Gastroesophageal sphincter (tissue), 4 donors: Measurements from ENCODE around the gene ANKRD9. TPM values are rescaled to one million over a fixed set of nuclear protein-coding genes. Genes with fewer than 3 reads are reported as not detected.
"Not testable (repeated sequence)": the region's sequence is repeated elsewhere in the genome, so short reads cannot be mapped to it uniquely, and the experiment has no call there.

Experiments
- ATAC-seq: fragments of 150-250 bp; one replicate; pipeline ENCODE4 v1.9.1; 2016; ENCODE audit warnings: mild to moderate bottlenecking, moderate library complexity
- H3K27ac ChIP-seq, 4 donors: fragments of 200-600 bp; sonication (generic) in 3 of 4; 1 replicate in 3 of 4; 2 replicates in 1 of 4; pipeline ENCODE4 v1.5.1; 2016 to 2019
- H3K27me3 ChIP-seq: fragments of 200-600 bp; sonication (generic); one replicate; pipeline ENCODE4 v1.5.1; 2019
- H3K36me3 ChIP-seq, 2 donors: fragments of 200-600 bp; sonication (generic); one replicate each; pipeline ENCODE4 v1.5.1; 2019; ENCODE audit warnings: control low read depth in 1 of 2
- H3K4me1 ChIP-seq, 3 donors: fragments of 200-600 bp; sonication (generic); 1 replicate in 2 of 3; 2 replicates in 1 of 3; pipeline ENCODE4 v1.5.1; 2016 to 2019; ENCODE audit warnings: control low read depth in 2 of 3
- H3K4me3 ChIP-seq, 2 donors: fragments of 200-600 bp; sonication (generic); one replicate each; pipeline ENCODE4 v1.5.1; 2019; ENCODE audit warnings: mild to moderate bottlenecking in 1 of 2, moderate library complexity in 1 of 2
- H3K9me3 ChIP-seq, 3 donors: fragments of 200-600 bp; sonication (generic); one replicate each; pipeline ENCODE4 v1.5.1; 2017 to 2019; ENCODE audit warnings: control low read depth in 2 of 3
- EP300 ChIP-seq: sonication (generic); formaldehyde crosslinking; IDR thresholded peaks from one replicate; pipeline ENCODE4 v1.6.1; 2017; ENCODE audit warnings: antibody characterized with exemption, mild to moderate bottlenecking
- POLR2A ChIP-seq, 2 donors: fragments of 450-650 bp; IDR thresholded peaks; one replicate each; pipeline ENCODE4 v1.6.1; 2017; ENCODE audit warnings: antibody characterized with exemption in 2 of 2, mild to moderate bottlenecking in 2 of 2, moderate library complexity in 1 of 2
- POLR2AphosphoS5 ChIP-seq: sonication (generic); formaldehyde crosslinking; IDR thresholded peaks from one replicate; pipeline ENCODE4 v1.6.1; 2017; ENCODE audit warnings: antibody characterized with exemption
- WGBS, 2 donors: methylation state at CpG; one replicate each; pipeline ENCODE4 v1.1.5; 2018; ENCODE audit warnings: low coverage in 1 of 2; 5-methylcytosine and 5-hydroxymethylcytosine counted together
- total RNA-seq, 4 donors: library from RNA; depleted of rRNA; stranded (reverse); fragments of >200 nt; gene quantifications; one replicate each; pipeline ENCODE4 v1.1.0, GENCODE V29; 2016
- TF ChIP-seq, protein P1 (sequence below), 4 experiments: fragments of 200-600 bp in 2 of 4; fragments of 450-650 bp in 2 of 4; sonication (generic) in 1 of 4; IDR thresholded peaks; one replicate each; pipeline ENCODE4 v1.5.1; 2017 to 2019; ENCODE audit warnings: antibody characterized with exemption in 4 of 4, mild to moderate bottlenecking in 2 of 4, moderate library complexity in 2 of 4

ANKRD9 gene
- total RNA-seq, 4 donors from 2014 or later, result 19.4 to 44.2 (median 31.3) TPM

DNA sequence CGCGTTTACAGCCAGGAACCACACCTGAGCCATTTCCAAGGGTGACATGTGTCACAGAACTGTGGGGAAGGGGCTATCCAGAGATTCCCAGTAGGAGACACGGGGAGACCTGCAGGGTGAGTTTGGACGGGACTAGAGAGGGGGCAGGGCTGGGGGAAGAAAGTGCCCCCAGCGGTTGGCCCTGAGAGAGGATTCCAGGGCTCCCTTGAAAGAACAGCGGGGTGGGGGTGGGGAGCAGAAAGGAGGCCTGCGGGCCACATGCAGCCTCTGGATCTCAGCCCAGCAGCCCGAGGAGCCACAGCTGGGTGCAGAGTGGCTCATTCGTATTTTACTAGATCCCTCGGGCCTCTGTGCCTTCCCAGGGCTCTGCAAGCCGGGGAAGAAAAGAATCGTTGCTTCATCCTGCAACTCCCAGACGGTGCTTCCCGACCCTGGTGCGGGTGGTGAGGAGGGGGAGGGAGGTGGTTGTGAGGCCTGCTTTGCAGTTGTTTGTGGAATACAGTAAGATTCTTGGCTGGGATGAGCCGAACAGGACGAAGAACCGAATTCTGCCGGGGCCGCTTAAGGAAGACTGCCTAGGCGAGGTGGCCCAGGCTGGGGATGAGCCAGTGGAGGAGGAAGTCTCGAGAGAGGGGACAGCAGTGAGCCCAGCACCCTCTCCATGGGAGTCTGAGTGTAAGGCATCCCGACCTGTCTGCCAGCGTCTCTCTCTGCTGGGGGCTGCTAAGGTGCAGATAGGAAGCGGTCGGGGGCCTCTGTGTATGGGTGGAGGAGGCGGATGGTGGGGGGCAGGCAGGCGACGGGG, 36.1 kb upstream of the ANKRD9 start:
- Histone ChIP-seq H3K4me3 (no peak overlapping the region), H3K9me3 (no peaks in the 10 kb centered on the region), H3K4me1 (peaks cover 0 to 17% (median 0%) of the 10 kb centered on the region in 3 donors), H3K36me3 (no peaks in the 10 kb centered on the region), H3K27ac (no peak overlapping the region), H3K27me3 (peaks cover 65% of the 10 kb centered on the region)
- WGBS, 2 donors, result 39 to 47% methylated on average over 5 to 11 of the region's 29 CpGs
- ATAC-seq, result no peak
- no peak for TF ChIP-seq POLR2AphosphoS5
- TF ChIP-seq EP300, result no peak
- TF ChIP-seq, protein P1, sequence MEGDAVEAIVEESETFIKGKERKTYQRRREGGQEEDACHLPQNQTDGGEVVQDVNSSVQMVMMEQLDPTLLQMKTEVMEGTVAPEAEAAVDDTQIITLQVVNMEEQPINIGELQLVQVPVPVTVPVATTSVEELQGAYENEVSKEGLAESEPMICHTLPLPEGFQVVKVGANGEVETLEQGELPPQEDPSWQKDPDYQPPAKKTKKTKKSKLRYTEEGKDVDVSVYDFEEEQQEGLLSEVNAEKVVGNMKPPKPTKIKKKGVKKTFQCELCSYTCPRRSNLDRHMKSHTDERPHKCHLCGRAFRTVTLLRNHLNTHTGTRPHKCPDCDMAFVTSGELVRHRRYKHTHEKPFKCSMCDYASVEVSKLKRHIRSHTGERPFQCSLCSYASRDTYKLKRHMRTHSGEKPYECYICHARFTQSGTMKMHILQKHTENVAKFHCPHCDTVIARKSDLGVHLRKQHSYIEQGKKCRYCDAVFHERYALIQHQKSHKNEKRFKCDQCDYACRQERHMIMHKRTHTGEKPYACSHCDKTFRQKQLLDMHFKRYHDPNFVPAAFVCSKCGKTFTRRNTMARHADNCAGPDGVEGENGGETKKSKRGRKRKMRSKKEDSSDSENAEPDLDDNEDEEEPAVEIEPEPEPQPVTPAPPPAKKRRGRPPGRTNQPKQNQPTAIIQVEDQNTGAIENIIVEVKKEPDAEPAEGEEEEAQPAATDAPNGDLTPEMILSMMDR (IDR thresholded peaks at IDR 0.05), result no peak
- no peak for TF ChIP-seq POLR2A (IDR thresholded peaks at IDR 0.05)

GRCh38 chr14:102544747-102545460, 35.3 kb upstream of the ANKRD9 start:
- H3K27ac ChIP-seq, result no peak overlapping the region
- H3K36me3 ChIP-seq, result no peaks in the 10 kb centered on the region
- TF ChIP-seq, protein P1 (IDR thresholded peaks at IDR 0.05), result no peak
- TF ChIP-seq POLR2A (IDR thresholded peaks at IDR 0.05) (no peak), POLR2AphosphoS5 (no peak), EP300 (no peak)
- no peak for ATAC-seq
- peak overlapping the region in 1 of 2 donors; percentile 22 for H3K4me3 ChIP-seq
- peaks cover 0 to 21% (median 0%) of the 10 kb centered on the region in 3 donors for H3K4me1 ChIP-seq
- no CpG with 5 or more reads among the region's 66 CpGs for WGBS, 2 donors
- H3K9me3 ChIP-seq, result no peaks in the 10 kb centered on the region
- peaks cover 70% of the 10 kb centered on the region for H3K27me3 ChIP-seq

GRCh38 chr14:102544046-102544746, 34.6 kb upstream of the ANKRD9 start:
- Histone ChIP-seq H3K9me3 (no peaks in the 10 kb centered on the region), H3K4me3 (peak overlapping the region in 1 of 2 donors; percentile 22), H3K36me3 (no peaks in the 10 kb centered on the region), H3K27me3 (peaks cover 73% of the 10 kb centered on the region), H3K4me1 (peaks cover 0 to 23% (median 0%) of the 10 kb centered on the region in 3 donors), H3K27ac (no peak overlapping the region)
- 58 to 62% methylated on average over 5 to 6 of the region's 43 CpGs for WGBS, 2 donors
- TF ChIP-seq POLR2AphosphoS5 (no peak), POLR2A (IDR thresholded peaks at IDR 0.05) (no peak), EP300 (no peak)
- TF ChIP-seq, protein P1 (IDR thresholded peaks at IDR 0.05), result no peak
- peak; percentile 49 for ATAC-seq

DNA sequence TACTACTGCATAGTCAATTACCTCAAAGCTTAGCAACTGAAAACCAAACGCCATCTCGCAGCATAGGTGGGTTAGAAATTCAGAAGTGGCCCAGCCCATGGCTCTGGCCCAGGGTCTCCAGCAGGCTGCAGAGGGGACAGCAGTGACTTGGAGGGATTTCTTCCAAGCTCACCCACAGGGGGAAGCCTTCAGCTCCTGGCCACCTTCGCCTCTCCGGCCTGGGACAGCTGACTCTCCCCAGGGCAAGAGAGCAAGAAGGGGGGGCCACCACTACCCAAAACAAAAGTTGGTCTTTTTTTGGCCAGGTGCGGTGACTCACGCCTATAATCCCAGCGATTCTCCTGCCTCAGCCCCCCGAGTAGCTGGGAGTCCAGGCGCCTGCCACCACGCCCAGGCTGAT, 32.2 kb upstream of the ANKRD9 start:
- Histone ChIP-seq H3K4me1 (peaks cover 0 to 23% (median 0%) of the 10 kb centered on the region in 3 donors), H3K27ac (no peak overlapping the region), H3K9me3 (no peaks in the 10 kb centered on the region), H3K36me3 (no peaks in the 10 kb centered on the region), H3K27me3 (peaks cover 77% of the 10 kb centered on the region), H3K4me3 (no peak overlapping the region)
- 93% methylated on average over 2 to 3 of the region's 10 CpGs for WGBS, 2 donors
- no peak for ATAC-seq
- no peak for TF ChIP-seq POLR2AphosphoS5
- TF ChIP-seq POLR2A (IDR thresholded peaks at IDR 0.05), result no peak
- TF ChIP-seq EP300, result no peak
- TF ChIP-seq, protein P1 (IDR thresholded peaks at IDR 0.05), result no peak

DNA sequence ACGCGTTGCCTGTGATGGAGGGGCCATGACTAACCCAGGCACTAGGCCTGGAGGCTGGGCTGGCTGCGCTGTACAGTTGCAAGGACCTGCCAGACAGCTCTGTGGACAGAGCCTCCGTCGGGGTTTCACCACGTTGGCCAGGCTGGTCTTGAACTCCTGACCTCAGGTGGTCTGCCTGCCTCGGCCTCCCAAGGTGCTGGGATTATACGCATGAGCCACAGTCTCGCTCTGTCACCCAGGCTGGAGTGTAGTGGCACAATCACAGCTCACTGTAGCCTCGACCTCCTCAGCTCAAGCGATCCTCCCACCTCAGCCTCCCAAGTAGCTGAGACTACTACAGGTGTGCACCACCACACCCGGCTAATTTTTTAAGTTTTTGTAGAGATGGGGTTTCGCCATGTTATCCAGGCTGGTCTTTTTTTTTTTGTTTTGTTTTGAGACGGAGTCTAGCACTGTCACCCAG, 31.5 kb upstream of the ANKRD9 start:
- not testable (repeated sequence) for H3K36me3 ChIP-seq, H3K27ac ChIP-seq, H3K4me3 ChIP-seq, ATAC-seq, H3K9me3 ChIP-seq
- WGBS, 2 donors, result 84 to 100% methylated on average over 1 to 7 of the region's 14 CpGs
- H3K4me1 ChIP-seq, result peaks cover 0 to 23% (median 0%) of the 10 kb centered on the region in 3 donors
- H3K27me3 ChIP-seq, result peaks cover 70% of the 10 kb centered on the region
